SK-N-MC (cell line): ENCODE results near the gene LOXHD1.
A peak's percentile ranks its signal among the peaks of the same experiment; 100 is the strongest.

Experiments used
- DNase-seq: peaks from one replicate; pipeline ENCODE4 v3.0.0-alpha.2; 2011; ENCODE audit warnings: low read depth, low spot score
- H3K27ac ChIP-seq: fragments of 200-600 bp; sonication (generic); 2 replicates; pipeline ENCODE4 v1.5.1; 2016; ENCODE audit warnings: mixed run types
- H3K36me3 ChIP-seq: fragments of 200-600 bp; sonication (generic); 2 replicates; pipeline ENCODE4 v1.6.1; 2017; ENCODE audit warnings: antibody characterized with exemption, low read length, mixed read lengths; ENCODE audit not compliant: insufficient read depth
- H3K4me3 ChIP-seq: fragments of 200-600 bp; sonication (generic); 2 replicates; pipeline ENCODE4 v1.5.1; 2016
- H3K9ac ChIP-seq: fragments of 200-600 bp; sonication (generic); 2 replicates; pipeline ENCODE4 v1.8.0; 2017; ENCODE audit warnings: mixed run types, mixed read lengths; ENCODE audit not compliant: insufficient read length
- H3K9me3 ChIP-seq: fragments of 200-600 bp; sonication (generic); 2 replicates; pipeline ENCODE4 v1.6.1; 2017; ENCODE audit warnings: low read depth, mild to moderate bottlenecking, antibody characterized with exemption, low read length, moderate library complexity, mixed read lengths
- EZH2 ChIP-seq: fragments of 200-600 bp; sonication (generic); IDR thresholded peaks from one replicate; pipeline ENCODE4 v1.6.1; 2017; ENCODE audit warnings: antibody characterized with exemption
- FOXP2 ChIP-seq: optimal IDR thresholded peaks from 2 replicates; pipeline ENCODE3; 2011; ENCODE audit warnings: mild to moderate bottlenecking, moderate library complexity; ENCODE audit not compliant: insufficient read depth; ENCODE audit errors: extremely low read length, control extremely low read depth
- POLR2AphosphoS5 ChIP-seq: IDR thresholded peaks from 2 replicates; pipeline ENCODE4 v1.6.1; 2012; ENCODE audit warnings: mild to moderate bottlenecking, low read depth, low read length, borderline replicate concordance

LOXHD1 gene

DNA sequence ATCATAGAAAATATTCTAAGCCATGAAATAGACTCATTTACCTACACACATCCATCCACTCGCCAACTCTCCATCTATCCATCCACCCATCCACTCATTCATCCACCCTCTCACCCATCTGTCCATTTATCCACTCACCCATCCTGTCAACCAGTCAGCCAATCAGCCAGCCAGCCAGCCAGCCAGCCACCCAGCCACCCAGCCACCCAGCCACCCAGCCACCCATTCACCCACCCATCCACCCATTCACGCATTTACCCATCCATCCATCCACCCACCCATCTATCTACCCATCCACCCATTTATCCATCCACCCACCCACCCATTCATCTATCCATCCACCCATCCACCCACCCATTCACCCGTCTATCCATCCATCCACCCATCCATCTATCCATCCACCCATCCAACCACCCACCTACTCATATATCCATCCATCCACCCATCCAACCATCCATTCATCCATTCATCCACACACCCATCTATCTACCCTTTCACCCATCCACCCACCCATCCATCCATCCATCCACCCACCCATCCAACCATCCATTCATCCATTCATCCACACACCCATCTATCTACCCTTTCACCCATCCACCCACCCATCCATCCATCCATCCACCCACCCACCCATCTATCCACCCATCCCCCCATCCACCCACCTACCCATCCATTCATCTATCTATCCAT is 185.1 kb downstream of the LOXHD1 start:
- no peak overlapping the region for H3K27ac ChIP-seq
- no peak overlapping the region for H3K4me3 ChIP-seq
- TF ChIP-seq FOXP2 (no peak), POLR2AphosphoS5 (no peak), EZH2 (no peak)
- H3K9ac ChIP-seq, result no peak overlapping the region
- no peaks in the 10 kb centered on the region for H3K9me3 ChIP-seq
- DNase-seq, result no peak
- H3K36me3 ChIP-seq, result no peaks in the 10 kb centered on the region

DNA sequence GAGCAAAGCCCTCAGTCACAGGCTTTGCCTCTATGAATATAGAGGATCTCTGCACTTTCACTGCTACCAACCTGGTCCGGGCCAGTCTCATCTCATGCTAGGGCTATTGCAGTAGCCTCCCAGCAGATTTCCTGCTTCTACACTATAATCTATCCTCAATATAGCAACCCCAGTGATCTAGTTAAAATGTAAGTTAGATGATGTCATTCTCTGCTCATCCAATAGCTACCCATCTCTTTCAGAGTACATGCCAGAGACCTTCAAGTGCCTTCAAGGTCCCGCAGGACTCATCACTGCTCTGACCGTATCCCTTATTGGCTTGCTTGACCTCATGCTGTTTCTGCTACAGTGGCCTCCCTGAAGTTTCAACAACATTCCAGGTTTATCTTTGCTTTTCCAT is 186.3 kb downstream of the LOXHD1 start:
- no peak overlapping the region for H3K4me3 ChIP-seq
- H3K27ac ChIP-seq, result no peak overlapping the region
- TF ChIP-seq EZH2, result no peak
- peak; percentile 25; the same call in 1 of the 2 replicates for TF ChIP-seq POLR2AphosphoS5
- H3K36me3 ChIP-seq, result no peaks in the 10 kb centered on the region
- H3K9me3 ChIP-seq, result no peaks in the 10 kb centered on the region
- DNase-seq, result no peak
- H3K9ac ChIP-seq, result no peak overlapping the region

DNA sequence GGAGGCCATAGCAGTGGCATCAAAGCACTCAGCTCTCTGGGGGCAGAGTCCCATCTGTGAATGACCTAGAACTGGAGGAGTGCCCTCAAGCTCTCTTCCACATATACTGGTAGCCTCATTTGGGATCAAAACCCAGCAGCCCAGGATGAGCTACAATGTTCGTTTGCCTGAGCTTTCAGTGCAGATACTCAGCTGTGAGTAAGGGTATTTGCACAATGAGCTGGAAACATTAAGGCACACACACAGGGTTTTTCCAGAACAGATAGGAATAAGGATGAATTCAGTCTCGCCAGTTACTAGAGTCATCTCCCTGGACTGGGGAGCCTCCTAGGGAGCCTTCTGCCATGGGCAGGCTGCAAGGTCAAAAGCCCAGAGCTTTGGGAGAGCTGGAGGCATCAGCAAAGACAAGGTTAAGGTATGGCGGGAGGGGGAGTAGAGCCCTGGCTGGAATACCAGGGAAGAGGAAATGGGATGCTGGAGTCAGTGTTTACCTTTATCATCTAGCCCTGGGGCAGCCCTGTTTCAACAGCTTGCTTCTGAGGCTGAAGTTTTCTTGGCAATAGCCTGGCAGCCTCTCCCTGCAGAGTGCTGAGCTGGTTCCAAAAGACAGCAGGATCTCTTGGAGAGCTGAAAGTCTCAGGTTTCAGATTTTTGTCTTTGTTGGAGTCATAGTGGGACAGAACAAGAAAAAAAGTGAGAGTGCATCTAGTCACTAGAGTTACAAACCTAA is 187.7 kb downstream of the LOXHD1 start:
- no peak overlapping the region for H3K4me3 ChIP-seq
- H3K27ac ChIP-seq, result peak overlapping the region; percentile 50; the same call in 1 of the 2 replicates
- no peak overlapping the region for H3K9ac ChIP-seq
- H3K36me3 ChIP-seq, result no peaks in the 10 kb centered on the region
- no peaks in the 10 kb centered on the region for H3K9me3 ChIP-seq
- no peak for DNase-seq
- TF ChIP-seq EZH2, result no peak
- TF ChIP-seq POLR2AphosphoS5, result no peak
- no peak for TF ChIP-seq FOXP2

DNA sequence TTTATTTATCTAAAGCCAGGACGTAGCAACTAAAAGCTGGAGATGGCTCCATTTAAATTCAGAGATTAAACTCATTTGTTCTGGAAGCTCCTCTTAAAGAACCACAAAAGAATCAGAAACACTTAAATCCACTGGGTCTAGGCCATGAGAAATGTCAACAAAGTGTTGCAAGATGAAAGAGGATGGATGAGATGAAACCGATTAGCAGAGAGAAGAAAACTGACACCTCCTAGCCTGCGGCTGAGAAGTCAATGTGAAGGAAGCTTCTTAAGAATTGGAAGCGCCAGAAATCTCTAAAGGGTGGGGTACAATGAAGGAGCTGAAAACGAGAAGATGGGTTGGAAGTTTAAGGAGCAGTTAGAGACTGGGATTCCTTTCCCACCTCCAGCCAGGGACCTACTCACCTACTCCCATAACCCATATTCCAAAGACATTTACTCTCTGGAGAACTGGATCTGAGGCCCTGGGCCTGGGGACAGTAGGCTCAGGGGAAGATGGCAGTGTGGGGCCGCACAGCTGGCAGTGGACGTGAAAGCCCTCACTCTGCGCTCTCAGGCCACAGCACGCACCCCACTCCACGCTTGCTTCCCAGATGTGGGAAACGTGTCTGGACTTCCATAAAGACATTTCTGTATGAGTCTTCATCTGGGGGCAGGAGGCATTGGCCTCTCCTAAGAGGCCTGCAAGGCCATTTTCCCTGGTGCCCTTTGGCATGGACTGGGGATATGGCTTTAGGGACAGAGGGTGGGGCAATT is 188.4 kb downstream of the LOXHD1 start:
- H3K27ac ChIP-seq, result no peak overlapping the region
- H3K4me3 ChIP-seq, result no peak overlapping the region
- no peaks in the 10 kb centered on the region for H3K36me3 ChIP-seq
- no peak for DNase-seq
- no peaks in the 10 kb centered on the region for H3K9me3 ChIP-seq
- no peak overlapping the region for H3K9ac ChIP-seq
- TF ChIP-seq FOXP2 (no peak), EZH2 (no peak), POLR2AphosphoS5 (no peak)

DNA sequence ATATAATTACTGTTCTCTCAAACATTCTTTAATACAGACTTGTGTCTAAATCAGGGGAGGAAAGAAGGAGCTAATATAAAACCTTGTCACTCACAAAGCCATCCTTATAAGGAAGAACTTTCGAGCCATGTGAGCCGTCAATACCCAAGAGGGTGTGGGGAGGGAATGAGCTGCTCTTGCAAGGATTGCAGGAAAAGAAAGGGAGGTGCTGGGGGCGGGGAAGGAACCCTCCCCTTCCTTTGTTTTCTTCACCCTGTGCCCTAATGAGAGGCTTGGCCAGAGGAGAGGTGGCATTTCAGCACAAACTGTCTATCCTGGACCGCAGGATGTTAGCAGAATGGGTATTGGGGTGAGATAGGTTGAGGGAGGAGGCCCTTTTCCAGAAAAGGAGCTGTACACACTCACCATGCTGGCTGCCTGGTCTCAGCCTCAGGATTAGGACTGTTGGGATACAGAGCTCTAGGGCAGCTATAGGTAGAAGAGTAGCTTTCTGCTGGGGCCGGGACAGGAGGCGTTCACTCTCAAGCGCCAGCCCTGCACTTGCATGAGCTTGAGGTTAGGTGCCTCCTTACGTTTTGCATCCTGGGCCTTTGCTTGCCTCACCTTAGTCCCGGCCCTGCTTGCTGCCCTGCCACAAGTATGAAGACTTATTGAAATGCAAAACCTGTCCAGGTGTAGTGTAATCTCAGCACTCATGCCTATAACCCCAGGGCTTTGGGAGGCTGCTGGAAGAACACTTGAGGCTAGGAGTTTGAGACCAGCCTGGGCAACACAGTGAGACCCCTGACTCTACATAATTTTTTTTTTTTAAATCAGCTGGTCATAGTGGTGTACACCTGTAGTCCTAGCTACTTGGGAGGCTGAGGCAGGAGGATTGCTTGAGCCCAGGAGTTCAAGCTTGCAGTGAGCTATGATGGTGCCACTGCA is 190.5 kb downstream of the LOXHD1 start:
- no peak for DNase-seq
- H3K9me3 ChIP-seq, result no peaks in the 10 kb centered on the region
- TF ChIP-seq EZH2 (no peak), POLR2AphosphoS5 (no peak), FOXP2 (no peak)

DNA sequence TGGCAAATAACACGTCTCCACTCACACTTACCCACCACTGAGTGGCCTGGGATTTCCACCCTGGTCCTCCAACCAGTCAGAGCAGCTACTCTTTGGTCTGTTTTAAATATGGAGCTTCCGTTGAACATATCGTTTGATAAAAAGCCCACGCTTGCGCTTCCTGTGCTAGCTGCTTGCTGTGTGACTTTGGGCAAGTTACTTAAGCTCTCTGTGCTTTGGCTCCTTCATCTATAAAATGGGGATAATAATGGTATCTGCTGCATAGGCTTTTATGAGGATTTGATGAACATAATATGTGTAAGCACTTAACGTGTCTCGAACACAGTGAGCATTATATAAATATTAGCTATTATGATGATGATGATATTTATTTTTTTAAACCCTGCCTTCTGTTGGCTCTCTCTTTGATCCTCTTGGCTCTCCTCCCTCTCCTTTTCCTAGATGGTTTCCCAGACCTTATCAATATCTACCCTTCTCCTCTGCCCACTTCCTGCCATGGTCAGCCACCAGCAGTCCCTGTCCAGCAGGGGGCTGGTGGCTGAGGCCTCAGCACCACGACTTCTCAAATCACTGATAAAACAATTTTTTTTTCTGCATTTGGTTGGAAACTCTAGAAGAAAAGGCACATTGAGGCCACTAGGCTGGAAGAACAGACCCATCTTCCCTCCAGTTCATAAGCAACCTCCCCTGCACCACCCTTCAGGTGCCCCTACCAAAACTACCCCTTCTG is 191.9 kb downstream of the LOXHD1 start:
- no peak for TF ChIP-seq FOXP2
- no peak for TF ChIP-seq EZH2
- TF ChIP-seq POLR2AphosphoS5, result no peak
- H3K36me3 ChIP-seq, result no peaks in the 10 kb centered on the region
- no peak for DNase-seq
- H3K9me3 ChIP-seq, result no peaks in the 10 kb centered on the region
- H3K27ac ChIP-seq, result no peak overlapping the region; the same call in 1 of the 2 replicates
- H3K9ac ChIP-seq, result no peak overlapping the region
- no peak overlapping the region for H3K4me3 ChIP-seq

More for the DNA sequence above, 190.5 kb downstream of the LOXHD1 start:
- Histone ChIP-seq H3K36me3 (no peaks in the 10 kb centered on the region), H3K27ac (peak overlapping the region; percentile 60; the same call in 1 of the 2 replicates), H3K9ac (no peak overlapping the region), H3K4me3 (no peak overlapping the region)

DNA sequence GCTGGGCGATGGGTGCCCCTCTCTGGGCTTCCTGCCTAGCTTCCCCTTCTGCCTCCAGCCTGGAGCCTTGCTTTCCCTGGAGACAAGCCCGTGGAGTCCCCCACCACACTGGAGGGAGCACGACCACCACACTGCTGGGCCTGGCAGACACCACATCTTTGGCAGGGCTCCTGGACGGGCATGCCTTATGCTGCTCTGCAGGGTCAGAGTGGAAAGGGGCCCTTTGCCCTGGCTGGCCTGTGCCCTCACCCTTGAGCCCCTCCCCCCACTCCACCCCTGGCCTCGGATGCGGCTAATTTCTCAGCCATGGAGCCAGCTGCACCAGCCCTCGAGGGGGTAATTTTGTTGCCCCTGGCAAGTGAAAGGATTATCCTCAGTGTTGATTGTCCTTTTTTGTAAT is 194.5 kb downstream of the LOXHD1 start:
- H3K9ac ChIP-seq, result no peak overlapping the region
- TF ChIP-seq FOXP2, result no peak
- no peak for TF ChIP-seq EZH2
- no peak for TF ChIP-seq POLR2AphosphoS5
- DNase-seq, result no peak

More for the DNA sequence above, 194.5 kb downstream of the LOXHD1 start:
- H3K4me3 ChIP-seq, result no peak overlapping the region
- H3K27ac ChIP-seq, result no peak overlapping the region
- H3K36me3 ChIP-seq, result no peaks in the 10 kb centered on the region
- no peaks in the 10 kb centered on the region for H3K9me3 ChIP-seq
